MV-4-11 (cell line): ENCODE measurements around the gene MALL.
"Not testable (repeated sequence)": the region's sequence is repeated elsewhere in the genome, so short reads cannot be mapped to it uniquely, and the experiment has no call there.

Experiments
- DNase-seq: peaks from one replicate; lab custom pipeline; 2025; lab: John Stamatoyannopoulos, UW

MALL gene

DNA sequence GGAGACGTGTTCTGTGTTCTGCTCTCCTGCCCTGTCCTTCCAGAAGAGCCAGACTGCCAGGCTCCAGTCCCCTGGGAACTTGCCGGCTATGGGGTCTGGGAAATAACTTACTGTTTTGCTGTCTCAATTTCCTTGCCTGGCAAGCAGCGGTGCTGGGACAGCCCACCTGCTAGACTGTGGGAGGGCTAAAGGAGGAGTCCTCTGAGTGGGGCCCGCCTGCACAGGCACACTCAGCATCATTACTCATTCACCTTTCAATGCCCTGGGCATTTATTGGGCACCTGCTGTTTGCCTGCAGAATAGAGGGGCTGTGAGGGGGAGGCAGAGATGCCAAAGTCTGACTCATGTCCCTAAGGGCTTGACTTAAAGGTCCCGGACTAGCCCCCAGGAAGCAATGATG, 65.4 kb downstream of the MALL start:
- not testable (repeated sequence) for DNase-seq

DNA sequence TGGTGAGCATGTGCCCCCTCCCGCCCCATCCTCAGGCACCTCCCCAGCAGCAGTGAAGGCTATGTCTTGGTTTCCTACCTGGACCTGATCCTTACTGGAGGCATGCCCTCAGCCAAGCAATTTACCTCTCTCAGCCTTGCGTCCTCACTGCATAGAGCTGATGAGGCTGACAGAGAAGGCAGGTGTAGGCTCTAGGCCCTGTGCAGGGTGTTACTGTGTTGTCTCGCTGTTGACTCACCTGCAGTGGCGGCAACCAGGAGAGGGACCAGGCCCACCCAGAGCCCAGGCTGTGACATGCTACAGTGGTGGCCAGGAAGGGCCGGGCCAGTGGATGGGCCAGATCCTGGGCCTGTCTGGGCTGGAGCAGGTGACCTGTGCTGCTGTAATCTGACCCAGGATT, 65.9 kb downstream of the MALL start:
- DNase-seq = not testable (repeated sequence)

DNA sequence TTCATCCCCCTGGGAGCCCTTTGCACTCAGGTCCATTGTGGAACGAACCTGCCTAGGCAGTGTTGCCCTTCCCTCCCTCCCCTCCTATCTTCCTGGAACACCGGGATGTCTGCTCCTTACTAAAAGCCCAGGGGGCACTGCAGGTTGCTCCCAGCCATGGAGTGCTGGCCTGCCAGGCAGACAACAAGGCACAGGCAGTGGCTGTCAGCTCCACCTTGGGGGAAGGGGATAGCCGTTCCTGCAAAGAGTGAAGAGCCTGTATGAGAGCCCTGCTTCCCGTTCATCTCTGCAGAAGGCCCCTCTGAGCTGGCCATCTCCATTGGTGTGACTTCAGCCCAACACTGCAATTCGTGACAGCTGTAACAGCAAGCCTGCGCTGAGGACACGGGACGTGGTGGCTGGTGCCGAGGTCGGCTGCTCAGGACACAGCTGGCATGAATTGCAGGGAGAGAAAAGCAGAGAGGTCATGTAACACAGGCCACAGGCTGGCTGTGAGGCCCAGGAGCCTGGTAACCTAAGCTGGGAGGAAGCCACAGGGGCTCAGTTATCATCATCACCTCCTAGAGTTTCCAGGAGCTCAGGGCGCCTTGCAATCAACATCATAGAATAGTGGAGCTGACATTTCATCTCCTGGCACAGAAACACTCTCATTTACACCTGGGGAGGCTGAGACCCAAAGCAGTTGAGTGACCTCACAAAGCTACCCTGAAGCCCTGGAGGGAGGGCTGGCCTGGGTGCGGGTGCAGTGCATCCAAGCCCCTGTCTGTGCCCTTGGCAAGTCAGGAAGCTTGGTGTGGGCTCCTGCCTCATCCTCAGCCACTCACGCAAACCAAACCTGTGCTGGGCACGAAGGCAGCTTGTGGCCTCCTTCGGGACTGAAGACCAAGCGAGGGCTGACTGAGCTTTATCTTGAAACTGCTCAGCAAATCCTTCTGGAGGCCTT, 67.1 kb downstream of the MALL start:
- not testable (repeated sequence) for DNase-seq

DNA sequence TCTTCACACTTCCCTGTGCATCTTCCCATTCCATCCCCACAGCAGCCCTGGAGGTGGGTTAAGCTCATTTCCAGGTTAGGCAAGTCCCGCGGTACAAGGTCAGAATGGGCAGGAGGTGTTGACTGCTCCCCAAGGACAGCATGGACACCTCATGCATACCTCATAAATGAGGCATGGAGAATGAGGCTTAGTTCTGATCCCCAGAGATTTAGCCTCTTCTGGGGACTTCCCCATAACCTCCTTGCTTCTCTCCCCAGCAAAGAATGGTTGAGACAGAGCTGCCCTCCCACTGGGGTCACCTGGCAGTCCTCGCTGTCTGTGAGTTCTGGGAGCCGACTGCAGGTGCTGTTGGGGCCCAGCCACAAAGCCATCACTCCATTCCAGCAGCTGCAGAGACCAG, 68.4 kb downstream of the MALL start:
- not testable (repeated sequence) for DNase-seq

DNA sequence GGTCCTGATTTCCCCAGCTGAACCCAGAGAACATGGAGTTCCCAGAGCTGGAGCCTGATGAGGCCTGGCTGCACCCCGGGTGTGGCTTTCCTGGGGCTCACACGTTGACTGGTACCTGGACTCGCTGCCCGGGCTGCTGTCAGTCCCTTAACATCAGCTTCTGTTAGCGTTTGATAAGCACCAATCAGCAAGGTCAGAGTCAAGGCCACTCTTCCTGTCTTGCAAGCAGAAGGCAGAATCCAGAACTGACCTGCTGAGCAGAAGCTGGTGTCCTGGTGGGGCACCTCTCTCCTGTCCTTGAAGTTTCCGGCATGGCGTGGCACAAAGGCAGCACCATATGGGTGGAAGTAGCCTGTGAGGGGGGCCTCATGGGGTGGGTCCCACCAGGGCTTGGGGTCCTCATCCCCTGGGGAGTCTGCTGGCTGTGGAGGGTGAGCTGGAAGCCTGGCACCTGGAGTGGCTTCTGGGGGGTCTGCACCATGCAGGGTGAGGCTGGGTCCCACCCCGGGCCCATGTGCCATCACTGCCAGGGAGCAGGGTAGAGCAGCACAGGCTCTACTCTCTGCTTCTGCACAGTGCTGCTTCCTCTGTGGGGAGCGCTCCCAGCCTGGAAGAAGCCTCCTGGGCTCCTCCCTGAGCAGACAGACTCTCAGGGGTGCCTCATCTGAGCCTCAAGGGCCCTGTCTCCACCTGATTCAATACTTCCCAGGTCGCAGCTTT, 73.5 kb downstream of the MALL start:
- not testable (repeated sequence) for DNase-seq

DNA sequence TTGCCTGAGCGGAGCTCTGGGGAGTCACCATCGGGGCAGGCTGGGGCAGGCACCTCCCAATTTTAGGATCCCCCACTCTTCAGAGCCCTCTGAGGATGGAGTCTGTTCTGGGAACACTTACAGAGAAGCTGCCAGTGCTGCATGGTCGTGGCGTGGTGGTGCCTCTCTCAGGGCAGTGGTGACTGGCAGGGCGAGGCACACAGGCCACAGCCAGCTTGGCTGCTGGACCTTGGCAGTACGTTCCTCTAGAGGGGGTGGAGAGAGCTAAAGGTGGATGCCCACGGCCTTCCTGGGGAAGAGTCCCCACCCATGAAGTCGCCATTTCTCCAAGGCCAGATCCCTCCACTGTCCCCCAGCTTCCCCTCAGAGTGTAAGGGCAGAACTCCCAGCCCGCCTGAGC, 78.3 kb downstream of the MALL start:
- DNase-seq = not testable (repeated sequence)

DNA sequence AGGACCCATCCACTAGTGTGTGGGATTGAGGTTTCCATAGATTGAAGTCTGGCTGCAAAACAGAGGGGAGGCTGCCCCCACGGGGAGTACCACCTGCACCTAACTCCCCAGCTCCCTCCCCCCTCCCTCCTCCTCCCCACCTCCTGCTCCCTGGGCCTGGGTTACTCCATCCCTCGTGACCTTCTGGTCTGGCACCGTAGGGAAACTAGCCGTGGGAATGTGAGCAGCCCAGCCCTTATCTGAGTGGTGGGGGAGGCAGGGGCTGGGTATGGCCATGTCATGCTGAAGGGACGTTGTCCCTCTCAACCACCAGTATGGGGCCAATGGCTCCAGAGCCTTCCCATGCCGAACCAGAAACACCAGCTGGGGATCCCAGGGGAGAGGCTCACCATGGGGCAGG, 80.2 kb downstream of the MALL start:
- DNase-seq = not testable (repeated sequence)

DNA sequence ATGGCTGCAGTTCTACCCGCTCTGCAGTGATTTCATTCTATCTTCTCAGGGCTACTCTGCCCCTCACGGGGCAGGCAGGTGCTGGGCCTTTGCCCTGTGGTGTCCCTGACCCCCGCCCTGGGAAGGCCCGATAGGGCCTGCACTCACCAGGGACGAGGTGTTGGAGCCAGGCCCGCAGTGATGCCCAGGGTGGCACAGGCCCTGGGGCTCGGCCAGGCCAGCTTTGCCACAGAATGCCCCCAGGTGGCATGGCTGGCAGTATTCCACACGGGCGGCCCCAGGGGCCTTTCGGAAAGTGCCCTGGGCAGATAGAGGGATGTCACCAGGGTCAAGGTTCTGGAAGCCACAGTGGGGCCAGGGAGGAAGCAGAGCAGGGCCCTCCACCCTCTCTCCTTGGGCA, 80.7 kb downstream of the MALL start:
- DNase-seq = not testable (repeated sequence)
